ENCODE data around the gene OSGEP.
"Not testable (repeated sequence)": the region's sequence is repeated elsewhere in the genome, so short reads cannot be mapped to it uniquely, and the experiment has no call there.

OSGEP gene

GRCh38 chr14:20458031-20458789 is 3.6 kb upstream of the OSGEP start:
- H3K9ac ChIP-seq (ENCODE audit: low read depth, low read length), result no peak overlapping the region

GRCh38 chr14:20456971-20457370 is 2.4 kb upstream of the OSGEP start:
- peaks cover 4% of the 10 kb centered on the region; the same call in 1 of the 2 replicates for H3K4me1 ChIP-seq (ENCODE audit: insufficient read depth, low read length)
- peaks cover 30% of the 10 kb centered on the region for H3K36me3 ChIP-seq (ENCODE audit: insufficient read depth, low read length)

More at GRCh38 chr14:20458031-20458789, 3.6 kb upstream of the OSGEP start:
- H3K36me3 ChIP-seq (ENCODE audit: insufficient read depth, low read length), result peaks cover 25% of the 10 kb centered on the region
- H3K9me3 ChIP-seq (ENCODE audit: control insufficient read depth, insufficient read depth, low read length), result no peaks in the 10 kb centered on the region
- H3K4me1 ChIP-seq (ENCODE audit: insufficient read depth, low read length), result peaks cover 10% of the 10 kb centered on the region

GRCh38 chr14:20455355-20456300 is 1.0 kb upstream of the OSGEP start:
- Histone ChIP-seq H3K4me1 (ENCODE audit: insufficient read depth, low read length) (peaks cover 4% of the 10 kb centered on the region; the same call in 1 of the 2 replicates), H3K9ac (ENCODE audit: low read depth, low read length) (peak overlapping the region; percentile 89), H3K36me3 (ENCODE audit: insufficient read depth, low read length) (peaks cover 31% of the 10 kb centered on the region), H3K9me3 (ENCODE audit: control insufficient read depth, insufficient read depth, low read length) (no peaks in the 10 kb centered on the region)

More at GRCh38 chr14:20456971-20457370, 2.4 kb upstream of the OSGEP start:
- H3K9ac ChIP-seq (ENCODE audit: low read depth, low read length), result no peak overlapping the region
- no peaks in the 10 kb centered on the region for H3K9me3 ChIP-seq (ENCODE audit: control insufficient read depth, insufficient read depth, low read length)

GRCh38 chr14:20452831-20453230 is 1.8 kb downstream of the OSGEP start:
- H3K9me3 ChIP-seq (ENCODE audit: control insufficient read depth, insufficient read depth, low read length); H3K9ac ChIP-seq (ENCODE audit: low read depth, low read length); H3K4me1 ChIP-seq (ENCODE audit: insufficient read depth, low read length): not testable (repeated sequence)
- H3K36me3 ChIP-seq (ENCODE audit: insufficient read depth, low read length), result peaks cover 47% of the 10 kb centered on the region

GRCh38 chr14:20446889-20447288 is 7.7 kb downstream of the OSGEP start:
- no peaks in the 10 kb centered on the region for H3K4me1 ChIP-seq (ENCODE audit: insufficient read depth, low read length)
- 0 out of 2 replicates have a peak, but pooled peaks cover 3% of the 10 kb centered on the region for H3K9me3 ChIP-seq (ENCODE audit: control insufficient read depth, insufficient read depth, low read length)
- no peak overlapping the region for H3K9ac ChIP-seq (ENCODE audit: low read depth, low read length)
- peaks cover 42% of the 10 kb centered on the region for H3K36me3 ChIP-seq (ENCODE audit: insufficient read depth, low read length)

- H3K9me3 ChIP-seq (ENCODE audit: control insufficient read depth, insufficient read depth, low read length); H3K4me1 ChIP-seq (ENCODE audit: insufficient read depth, low read length); H3K9ac ChIP-seq (ENCODE audit: low read depth, low read length): not testable (repeated sequence)
- H3K36me3 ChIP-seq (ENCODE audit: insufficient read depth, low read length), result peaks cover 28% of the 10 kb centered on the region
Observed at GRCh38 chr14:20443650-20444049, 11.0 kb downstream of the OSGEP start.

- Histone ChIP-seq H3K9me3 (ENCODE audit: control insufficient read depth, insufficient read depth, low read length) (0 out of 2 replicates have a peak, but pooled peaks cover 3% of the 10 kb centered on the region), H3K36me3 (ENCODE audit: insufficient read depth, low read length) (peaks cover 8% of the 10 kb centered on the region), H3K4me1 (ENCODE audit: insufficient read depth, low read length) (no peaks in the 10 kb centered on the region), H3K9ac (ENCODE audit: low read depth, low read length) (no peak overlapping the region)
Observed at GRCh38 chr14:20441461-20441860, 13.2 kb downstream of the OSGEP start.

GRCh38 chr14:20440882-20441281 is 13.7 kb downstream of the OSGEP start:
- H3K9ac ChIP-seq (ENCODE audit: low read depth, low read length), result no peak overlapping the region
- H3K4me1 ChIP-seq (ENCODE audit: insufficient read depth, low read length), result no peaks in the 10 kb centered on the region; the same call in 1 of the 2 replicates

GRCh38 chr14:20440465-20440864 is 14.1 kb downstream of the OSGEP start:
- Histone ChIP-seq H3K9me3 (ENCODE audit: control insufficient read depth, insufficient read depth, low read length) (0 out of 2 replicates have a peak, but pooled peaks cover 3% of the 10 kb centered on the region), H3K9ac (ENCODE audit: low read depth, low read length) (no peak overlapping the region), H3K36me3 (ENCODE audit: insufficient read depth, low read length) (no peaks in the 10 kb centered on the region; the same call in 1 of the 2 replicates), H3K4me1 (ENCODE audit: insufficient read depth, low read length) (no peaks in the 10 kb centered on the region; the same call in 1 of the 2 replicates)

More at GRCh38 chr14:20440882-20441281, 13.7 kb downstream of the OSGEP start:
- peaks cover 2% of the 10 kb centered on the region for H3K36me3 ChIP-seq (ENCODE audit: insufficient read depth, low read length)
- 0 out of 2 replicates have a peak, but pooled peaks cover 3% of the 10 kb centered on the region for H3K9me3 ChIP-seq (ENCODE audit: control insufficient read depth, insufficient read depth, low read length)

- 0 out of 2 replicates have a peak, but pooled peaks cover 3% of the 10 kb centered on the region for H3K9me3 ChIP-seq (ENCODE audit: control insufficient read depth, insufficient read depth, low read length)
Observed at GRCh38 chr14:20438664-20439063, 15.9 kb downstream of the OSGEP start.

GRCh38 chr14:20436363-20436755 is 18.3 kb downstream of the OSGEP start:
- no peaks in the 10 kb centered on the region for H3K9me3 ChIP-seq (ENCODE audit: control insufficient read depth, insufficient read depth, low read length)
- no peak overlapping the region for H3K9ac ChIP-seq (ENCODE audit: low read depth, low read length)
- no peaks in the 10 kb centered on the region; the same call in 1 of the 2 replicates for H3K4me1 ChIP-seq (ENCODE audit: insufficient read depth, low read length)
- H3K36me3 ChIP-seq (ENCODE audit: insufficient read depth, low read length), result no peaks in the 10 kb centered on the region

More at GRCh38 chr14:20438664-20439063, 15.9 kb downstream of the OSGEP start:
- H3K36me3 ChIP-seq (ENCODE audit: insufficient read depth, low read length), result no peaks in the 10 kb centered on the region; the same call in 1 of the 2 replicates
- no peaks in the 10 kb centered on the region; the same call in 1 of the 2 replicates for H3K4me1 ChIP-seq (ENCODE audit: insufficient read depth, low read length)
- no peak overlapping the region for H3K9ac ChIP-seq (ENCODE audit: low read depth, low read length)

- no peak within 1 kb of the TSS for H3K9ac ChIP-seq (ENCODE audit: low read depth, low read length)
- H3K9me3 ChIP-seq (ENCODE audit: control insufficient read depth, insufficient read depth, low read length), result no peaks in the 10 kb centered on the region
- H3K36me3 ChIP-seq (ENCODE audit: insufficient read depth, low read length), result no peaks in the 10 kb centered on the region
- H3K4me1 ChIP-seq (ENCODE audit: insufficient read depth, low read length), result no peaks in the 10 kb centered on the region; the same call in 1 of the 2 replicates
Observed at GRCh38 chr14:20435582-20436362, 18.8 kb downstream of the OSGEP start, which contains the start of gene KLHL33. KLHL33 (minus strand) TSS chr14:20436166; CDS start chr14:20435811, 355 bp downstream.

- no peak overlapping the region for H3K9ac ChIP-seq (ENCODE audit: low read depth, low read length)
- H3K4me1 ChIP-seq (ENCODE audit: insufficient read depth, low read length), result no peaks in the 10 kb centered on the region; the same call in 1 of the 2 replicates
- no peaks in the 10 kb centered on the region for H3K9me3 ChIP-seq (ENCODE audit: control insufficient read depth, insufficient read depth, low read length)
- no peaks in the 10 kb centered on the region for H3K36me3 ChIP-seq (ENCODE audit: insufficient read depth, low read length)
Observed at GRCh38 chr14:20434701-20435581, 19.7 kb downstream of the OSGEP start.

All from ES-I3 (cell line).